Testis (tissue), 2 donors: ENCODE results near the gene EFR3B.

Source experiments
- CTCF ChIP-seq, 3 experiments: fragments of 450-650 bp in 2 of 3; fragments of 200-600 bp in 1 of 3; sonication (generic) in 1 of 3; IDR thresholded peaks; one replicate each; pipeline ENCODE4 v1.5.1; 2016 to 2019; ENCODE audit warnings: antibody characterized with exemption in 3 of 3, mild to moderate bottlenecking in 2 of 3, moderate library complexity in 1 of 3
- POLR2A ChIP-seq: fragments of 450-650 bp; IDR thresholded peaks from one replicate; pipeline ENCODE4 v1.6.1; 2017; ENCODE audit warnings: antibody characterized with exemption, mild to moderate bottlenecking, moderate library complexity

GRCh38 chr2:25149646-25150045 is 107.8 kb downstream of the EFR3B start:
- TF ChIP-seq CTCF (IDR thresholded peaks at IDR 0.05) (no peak), POLR2A (no peak)
